ENCODE measurements around the gene ZNF865. TPM values are rescaled to one million over a fixed set of nuclear protein-coding genes. Genes with fewer than 3 reads are reported as not detected.

The ZNF865 gene
- total RNA-seq, 1 experiment from 2014 or later, result 16.2 TPM

DNA sequence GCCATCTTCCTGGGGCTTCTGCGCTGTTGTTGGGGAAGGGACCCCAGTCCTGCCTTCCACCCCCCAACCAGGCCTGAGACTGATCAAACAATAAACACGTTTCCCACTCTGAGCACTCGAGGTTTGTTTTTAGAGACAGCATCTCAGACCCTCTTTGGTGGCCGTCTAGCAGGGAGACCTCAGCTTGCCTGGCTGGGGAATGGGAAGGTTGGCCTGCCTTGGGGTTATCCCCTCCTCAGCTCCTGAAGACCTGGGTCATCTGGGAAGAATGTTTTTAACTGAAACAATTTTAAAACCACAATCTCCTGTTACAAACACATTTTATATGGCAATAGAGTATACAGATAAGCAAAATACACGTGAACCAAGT is 40.0 kb downstream of the ZNF865 start:
- H3K4me2 ChIP-seq (ENCODE audit: low read length), result peak overlapping the region; percentile 75; the same call in 1 of the 2 replicates
- TF ChIP-seq POLR2AphosphoS5 (IDR thresholded peaks at IDR 0.05; ENCODE audit: low read depth, low read length) (no peak), CBX3 (IDR thresholded peaks at IDR 0.05; ENCODE audit: low read depth) (no peak), EZH2phosphoT487 (IDR thresholded peaks at IDR 0.05; ENCODE audit: borderline replicate concordance) (no peak), ELF1 (IDR thresholded peaks at IDR 0.05; ENCODE audit: borderline replicate concordance, low read depth) (no peak)
- TF ChIP-seq, protein P1, sequence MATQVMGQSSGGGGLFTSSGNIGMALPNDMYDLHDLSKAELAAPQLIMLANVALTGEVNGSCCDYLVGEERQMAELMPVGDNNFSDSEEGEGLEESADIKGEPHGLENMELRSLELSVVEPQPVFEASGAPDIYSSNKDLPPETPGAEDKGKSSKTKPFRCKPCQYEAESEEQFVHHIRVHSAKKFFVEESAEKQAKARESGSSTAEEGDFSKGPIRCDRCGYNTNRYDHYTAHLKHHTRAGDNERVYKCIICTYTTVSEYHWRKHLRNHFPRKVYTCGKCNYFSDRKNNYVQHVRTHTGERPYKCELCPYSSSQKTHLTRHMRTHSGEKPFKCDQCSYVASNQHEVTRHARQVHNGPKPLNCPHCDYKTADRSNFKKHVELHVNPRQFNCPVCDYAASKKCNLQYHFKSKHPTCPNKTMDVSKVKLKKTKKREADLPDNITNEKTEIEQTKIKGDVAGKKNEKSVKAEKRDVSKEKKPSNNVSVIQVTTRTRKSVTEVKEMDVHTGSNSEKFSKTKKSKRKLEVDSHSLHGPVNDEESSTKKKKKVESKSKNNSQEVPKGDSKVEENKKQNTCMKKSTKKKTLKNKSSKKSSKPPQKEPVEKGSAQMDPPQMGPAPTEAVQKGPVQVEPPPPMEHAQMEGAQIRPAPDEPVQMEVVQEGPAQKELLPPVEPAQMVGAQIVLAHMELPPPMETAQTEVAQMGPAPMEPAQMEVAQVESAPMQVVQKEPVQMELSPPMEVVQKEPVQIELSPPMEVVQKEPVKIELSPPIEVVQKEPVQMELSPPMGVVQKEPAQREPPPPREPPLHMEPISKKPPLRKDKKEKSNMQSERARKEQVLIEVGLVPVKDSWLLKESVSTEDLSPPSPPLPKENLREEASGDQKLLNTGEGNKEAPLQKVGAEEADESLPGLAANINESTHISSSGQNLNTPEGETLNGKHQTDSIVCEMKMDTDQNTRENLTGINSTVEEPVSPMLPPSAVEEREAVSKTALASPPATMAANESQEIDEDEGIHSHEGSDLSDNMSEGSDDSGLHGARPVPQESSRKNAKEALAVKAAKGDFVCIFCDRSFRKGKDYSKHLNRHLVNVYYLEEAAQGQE (IDR thresholded peaks at IDR 0.05; ENCODE audit: low read depth), result no peak
- TF ChIP-seq, protein P2, sequence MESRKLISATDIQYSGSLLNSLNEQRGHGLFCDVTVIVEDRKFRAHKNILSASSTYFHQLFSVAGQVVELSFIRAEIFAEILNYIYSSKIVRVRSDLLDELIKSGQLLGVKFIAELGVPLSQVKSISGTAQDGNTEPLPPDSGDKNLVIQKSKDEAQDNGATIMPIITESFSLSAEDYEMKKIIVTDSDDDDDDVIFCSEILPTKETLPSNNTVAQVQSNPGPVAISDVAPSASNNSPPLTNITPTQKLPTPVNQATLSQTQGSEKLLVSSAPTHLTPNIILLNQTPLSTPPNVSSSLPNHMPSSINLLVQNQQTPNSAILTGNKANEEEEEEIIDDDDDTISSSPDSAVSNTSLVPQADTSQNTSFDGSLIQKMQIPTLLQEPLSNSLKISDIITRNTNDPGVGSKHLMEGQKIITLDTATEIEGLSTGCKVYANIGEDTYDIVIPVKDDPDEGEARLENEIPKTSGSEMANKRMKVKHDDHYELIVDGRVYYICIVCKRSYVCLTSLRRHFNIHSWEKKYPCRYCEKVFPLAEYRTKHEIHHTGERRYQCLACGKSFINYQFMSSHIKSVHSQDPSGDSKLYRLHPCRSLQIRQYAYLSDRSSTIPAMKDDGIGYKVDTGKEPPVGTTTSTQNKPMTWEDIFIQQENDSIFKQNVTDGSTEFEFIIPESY (IDR thresholded peaks at IDR 0.05; ENCODE audit: extremely low read depth, insufficient replicate concordance, low read length), result no peak
- TF ChIP-seq, protein P3, sequence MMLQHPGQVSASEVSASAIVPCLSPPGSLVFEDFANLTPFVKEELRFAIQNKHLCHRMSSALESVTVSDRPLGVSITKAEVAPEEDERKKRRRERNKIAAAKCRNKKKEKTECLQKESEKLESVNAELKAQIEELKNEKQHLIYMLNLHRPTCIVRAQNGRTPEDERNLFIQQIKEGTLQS (IDR thresholded peaks at IDR 0.05), result no peak
- H3K27me3 ChIP-seq (ENCODE audit: insufficient read depth, low read length), result no peaks in the 10 kb centered on the region
- no peaks in the 10 kb centered on the region for H3K9me2 ChIP-seq (ENCODE audit: insufficient read depth)
- peaks cover 45% of the 10 kb centered on the region for H3K79me2 ChIP-seq (ENCODE audit: insufficient read depth, low read length)
- POLR2A ChIA-PET, result interaction anchor here (1.4 kb wide), 1 partner anchor 9 kb away, joined by 3 read pairs; the partner anchor contains the start of gene U2AF2
- H3K9ac ChIP-seq (ENCODE audit: low read length), result 0 out of 2 replicates have a peak overlapping the region, but pooled peaks have one; percentile 99
- RAD21 ChIA-PET (ENCODE audit: low non-redundant PET in 1 of 2, low total read pairs in 2 of 2, uncharacterized antibody in 2 of 2, unreplicated experiment in 2 of 2), result no interaction called here
- no peak overlapping the region for H3K4me3 ChIP-seq (replicated peaks in 1 of 2; ENCODE audit: low read depth in 1 of 2, low read length in 2 of 2)
- ATAC-seq, result no peak
- CTCF ChIA-PET, result interaction anchor here (0.6 kb wide), 1 partner anchor 8 kb away, joined by 3 read pairs; no protein-coding TSS in a partner anchor
- no peak overlapping the region for H2AFZ ChIP-seq (ENCODE audit: low read depth, low read length, poor library complexity, severe bottlenecking)
- H3K27ac ChIP-seq (ENCODE audit: low read depth, low read length), result 0 out of 2 replicates have a peak overlapping the region, but pooled peaks have one; percentile 13
- no peaks in the 10 kb centered on the region for H4K20me1 ChIP-seq (ENCODE audit: insufficient read depth)
- intact Hi-C loops (cut with micrococcal nuclease), result no loop called here
- H3K4me1 ChIP-seq (ENCODE audit: control insufficient read depth in 1 of 2, insufficient read depth in 2 of 2, low read length in 2 of 2), result peaks cover 6 to 29% of the 10 kb centered on the region in 2 experiments; a peak in 3 of 4 replicates
- peaks cover 10 to 12% of the 10 kb centered on the region in 2 experiments; a peak in 3 of 4 replicates for H3K36me3 ChIP-seq (ENCODE audit: control insufficient read depth in 1 of 2, insufficient read depth in 2 of 2, low read length in 2 of 2)
- no peaks in the 10 kb centered on the region for H3K9me3 ChIP-seq (ENCODE audit: control insufficient read depth in 1 of 2, insufficient read depth in 1 of 2, low read depth in 1 of 2, low read length in 2 of 2)
- DNase-seq (ENCODE audit: low read depth, low spot score), result no peak
- no TSS peak for BruUV-seq (replicated peaks)
